ENCODE data around the gene DROSHA. TPM values are rescaled to one million over a fixed set of nuclear protein-coding genes. Genes with fewer than 3 reads are reported as not detected.

DROSHA gene
- polyA plus RNA-seq, 3 donors from 2014 or later: 8.5 to 20.3 (median 9.3) TPM

- Mint-ChIP-seq H3K27ac (no peak overlapping the region), H3K4me3 (no peak overlapping the region), H3K4me1 (no peaks in the 10 kb centered on the region), H3K9me3 (peaks cover 0 to 16% (median 5%) of the 10 kb centered on the region in 6 donors), H3K27me3 (ENCODE audit: low read depth in 3 of 3) (peaks cover 0 to 3% (median 2%) of the 10 kb centered on the region in 3 donors), H3K36me3 (peaks cover 0 to 3% (median 0%) of the 10 kb centered on the region in 3 donors)
- DNase-seq: no peak
These were observed 139.8 kb downstream of the DROSHA start for GRCh38 chr5:31392061-31392460.

- Mint-ChIP-seq H3K9me3 (peaks cover 0 to 18% (median 5%) of the 10 kb centered on the region in 6 donors), H3K4me3 (no peak overlapping the region), H3K27me3 (ENCODE audit: low read depth in 3 of 3) (peaks cover 0 to 3% (median 2%) of the 10 kb centered on the region in 3 donors), H3K27ac (no peak overlapping the region), H3K36me3 (peaks cover 0 to 3% (median 0%) of the 10 kb centered on the region in 3 donors), H3K4me1 (no peaks in the 10 kb centered on the region)
- DNase-seq: no peak
These were observed 141.6 kb downstream of the DROSHA start for GRCh38 chr5:31390256-31390655.

GRCh38 chr5:31385774-31386537 is 145.9 kb downstream of the DROSHA start:
- Mint-ChIP-seq H3K27me3 (ENCODE audit: low read depth in 3 of 3) (peaks cover 4 to 7% (median 5%) of the 10 kb centered on the region in 3 donors), H3K27ac (no peak overlapping the region), H3K4me1 (no peaks in the 10 kb centered on the region), H3K9me3 (peaks cover 0 to 18% (median 7%) of the 10 kb centered on the region in 6 donors), H3K4me3 (no peak overlapping the region), H3K36me3 (peaks cover 0 to 3% (median 0%) of the 10 kb centered on the region in 3 donors)
- DNase-seq: no peak

- DNase-seq: no peak
- H3K9me3 Mint-ChIP-seq: peaks cover 0 to 9% (median 2%) of the 10 kb centered on the region in 6 donors
- peaks cover 3 to 7% (median 4%) of the 10 kb centered on the region in 3 donors for H3K27me3 Mint-ChIP-seq (ENCODE audit: low read depth in 3 of 3)
- H3K4me1 Mint-ChIP-seq: no peaks in the 10 kb centered on the region
- no peak overlapping the region for H3K4me3 Mint-ChIP-seq
- H3K27ac Mint-ChIP-seq: no peak overlapping the region
- H3K36me3 Mint-ChIP-seq: no peaks in the 10 kb centered on the region
These were observed 148.2 kb downstream of the DROSHA start for GRCh38 chr5:31383734-31384133.

GRCh38 chr5:31382051-31382878 is 149.6 kb downstream of the DROSHA start:
- Mint-ChIP-seq H3K27me3 (ENCODE audit: low read depth in 3 of 3) (peaks cover 1 to 7% (median 3%) of the 10 kb centered on the region in 3 donors), H3K9me3 (peaks cover 0 to 5% (median under 1%) of the 10 kb centered on the region in 6 donors), H3K4me3 (no peak overlapping the region), H3K36me3 (no peaks in the 10 kb centered on the region), H3K4me1 (no peaks in the 10 kb centered on the region), H3K27ac (no peak overlapping the region)
- no peak for DNase-seq

GRCh38 chr5:31381299-31381698 is 150.6 kb downstream of the DROSHA start:
- Mint-ChIP-seq H3K9me3 (peaks cover 0 to 3% (median 0%) of the 10 kb centered on the region in 6 donors), H3K36me3 (no peaks in the 10 kb centered on the region), H3K4me1 (no peaks in the 10 kb centered on the region), H3K27me3 (ENCODE audit: low read depth in 3 of 3) (peaks cover 1 to 7% (median 3%) of the 10 kb centered on the region in 3 donors), H3K4me3 (no peak overlapping the region), H3K27ac (no peak overlapping the region)
- no peak for DNase-seq

- Mint-ChIP-seq H3K4me1 (no peaks in the 10 kb centered on the region), H3K4me3 (no peak overlapping the region), H3K27ac (no peak overlapping the region), H3K27me3 (ENCODE audit: low read depth in 3 of 3) (peaks cover 1 to 7% (median 3%) of the 10 kb centered on the region in 3 donors), H3K9me3 (peaks cover 0 to 3% (median 0%) of the 10 kb centered on the region in 6 donors), H3K36me3 (no peaks in the 10 kb centered on the region)
- no peak for DNase-seq
These were observed 151.8 kb downstream of the DROSHA start for GRCh38 chr5:31380049-31380448.

- no peaks in the 10 kb centered on the region for H3K4me1 Mint-ChIP-seq
- H3K27ac Mint-ChIP-seq: no peak overlapping the region
- peaks cover 0 to 7% (median 1%) of the 10 kb centered on the region in 3 donors for H3K27me3 Mint-ChIP-seq (ENCODE audit: low read depth in 3 of 3)
- H3K4me3 Mint-ChIP-seq: no peak overlapping the region
- peaks cover 0 to 3% (median 0%) of the 10 kb centered on the region in 6 donors for H3K9me3 Mint-ChIP-seq
- no peak for DNase-seq
- H3K36me3 Mint-ChIP-seq: no peaks in the 10 kb centered on the region
These were observed 153.1 kb downstream of the DROSHA start for GRCh38 chr5:31378838-31379237.

GRCh38 chr5:31378136-31378535 is 153.8 kb downstream of the DROSHA start:
- Mint-ChIP-seq H3K36me3 (no peaks in the 10 kb centered on the region), H3K27me3 (ENCODE audit: low read depth in 3 of 3) (peaks cover 0 to 7% (median 1%) of the 10 kb centered on the region in 3 donors), H3K27ac (no peak overlapping the region), H3K4me3 (no peak overlapping the region), H3K9me3 (peaks cover 0 to 3% (median 0%) of the 10 kb centered on the region in 6 donors), H3K4me1 (no peaks in the 10 kb centered on the region)
- DNase-seq: no peak

GRCh38 chr5:31377274-31377946 is 154.5 kb downstream of the DROSHA start:
- Mint-ChIP-seq H3K4me1 (no peaks in the 10 kb centered on the region), H3K36me3 (no peaks in the 10 kb centered on the region), H3K4me3 (no peak overlapping the region), H3K27me3 (ENCODE audit: low read depth in 3 of 3) (peaks cover 0 to 7% (median 1%) of the 10 kb centered on the region in 3 donors), H3K27ac (no peak overlapping the region), H3K9me3 (peaks cover 0 to 3% (median 0%) of the 10 kb centered on the region in 6 donors)
- DNase-seq: no peak

GRCh38 chr5:31375999-31376720 is 155.7 kb downstream of the DROSHA start:
- Mint-ChIP-seq H3K4me3 (no peak overlapping the region), H3K9me3 (peaks cover 0 to 2% (median 0%) of the 10 kb centered on the region in 6 donors), H3K27me3 (ENCODE audit: low read depth in 3 of 3) (peaks cover 0 to 4% (median 0%) of the 10 kb centered on the region in 3 donors), H3K4me1 (no peaks in the 10 kb centered on the region), H3K27ac (no peak overlapping the region), H3K36me3 (no peaks in the 10 kb centered on the region)
- no peak for DNase-seq

GRCh38 chr5:31372124-31372523 is 159.8 kb downstream of the DROSHA start:
- no peaks in the 10 kb centered on the region for H3K36me3 Mint-ChIP-seq
- peaks cover 0 to 3% (median 3%) of the 10 kb centered on the region in 3 donors for H3K27me3 Mint-ChIP-seq (ENCODE audit: low read depth in 3 of 3)
- no peaks in the 10 kb centered on the region for H3K4me1 Mint-ChIP-seq

GRCh38 chr5:31366941-31367340 is 165.0 kb downstream of the DROSHA start:
- H3K4me1 Mint-ChIP-seq: no peaks in the 10 kb centered on the region

More at GRCh38 chr5:31372124-31372523, 159.8 kb downstream of the DROSHA start:
- Mint-ChIP-seq H3K27ac (no peak overlapping the region), H3K4me3 (no peak overlapping the region), H3K9me3 (peaks cover 0 to 6% (median 0%) of the 10 kb centered on the region in 6 donors)
- no peak for DNase-seq

More at GRCh38 chr5:31366941-31367340, 165.0 kb downstream of the DROSHA start:
- Mint-ChIP-seq H3K27ac (no peak overlapping the region), H3K4me3 (no peak overlapping the region), H3K9me3 (peaks cover 0 to 20% (median 4%) of the 10 kb centered on the region in 6 donors), H3K36me3 (no peaks in the 10 kb centered on the region), H3K27me3 (ENCODE audit: low read depth in 3 of 3) (peaks cover 0 to 5% (median 0%) of the 10 kb centered on the region in 3 donors)
- no peak for DNase-seq
